PC-9 (cell line): ENCODE data around the gene BTBD16.

Experiments used
- CTCF ChIP-seq: fragments of 200-600 bp; sonication (generic); conservative IDR thresholded peaks from 2 replicates; pipeline ENCODE4 v1.6.1; 2017; ENCODE audit warnings: mixed run types, antibody characterized with exemption, mild to moderate bottlenecking, moderate library complexity
- EZH2 ChIP-seq: fragments of 200-600 bp; sonication (generic); IDR thresholded peaks from 2 replicates; pipeline ENCODE4 v1.8.0; 2017; ENCODE audit warnings: antibody characterized with exemption, low read depth

GRCh38 chr10:122359621-122360020 is 88.5 kb downstream of the BTBD16 start:
- TF ChIP-seq CTCF = no peak
- no peak for TF ChIP-seq EZH2
